HepG2 (cell line): ENCODE data around the gene PEX5L. TPM values are rescaled to one million over a fixed set of nuclear protein-coding genes. Genes with fewer than 3 reads are reported as not detected.

ENCODE experiments used
- ATAC-seq: fragments of 200-7000 bp; cut with Tn5 transposase; 3 replicates; pipeline ENCODE4 v1.9.1; 2020; ENCODE audit warnings: mild to moderate bottlenecking, moderate library complexity
- BruUV-seq: library from RNA; stranded (reverse); fragments of 400-500 nt; replicated peaks from 2 replicates; lab custom pipeline; 2021; lab: Mats Ljungman, UMichigan
- CTCF ChIA-PET: fragments of 300-600 bp; formaldehyde crosslinking; extraction: SDS; loops from one replicate; lab custom pipeline; 2021; ENCODE audit warnings: low total read pairs, inconsistent platforms, low intra/inter-chr PET ratio; lab: Yijun Ruan, JAX
- POLR2A ChIA-PET: fragments of 350-600 bp; sonication (Branson Sonifier 250); formaldehyde crosslinking; loops from one replicate; lab custom pipeline; 2020; ENCODE audit warnings: antibody characterized with exemption, inconsistent platforms; lab: Yijun Ruan, JAX
- DNase-seq: peaks from one replicate; pipeline ENCODE4 v3.0.0-alpha.2; 2015; ENCODE audit warnings: low spot score
- FAIRE-seq: peaks from 3 replicates; lab custom pipeline; 2011; peaks lifted over from hg19 to GRCh38; lab: Jason Lieb, UNC
- H2AFZ ChIP-seq: one replicate; pipeline ENCODE4 v1.6.1; 2011; ENCODE audit warnings: low read length, inconsistent platforms
- H3K27ac ChIP-seq: fragments of 300-600 bp; 3 replicates; pipeline ENCODE4 v1.8.0; 2011; ENCODE audit warnings: mixed run types, mild to moderate bottlenecking, mixed read lengths, low read length, inconsistent platforms; ENCODE audit not compliant: insufficient read depth; ENCODE audit errors: extremely low read length
- H3K27me3 ChIP-seq, 2 experiments: fragments of 200-600 bp in 1 of 2; 2 replicates in 1 of 2; 3 replicates in 1 of 2; pipeline versions ENCODE4 v1.6.0 to v1.8.0; 2011; ENCODE audit warnings: low read length in 2 of 2, mild to moderate bottlenecking in 2 of 2, moderate library complexity in 2 of 2, inconsistent platforms in 1 of 2; ENCODE audit not compliant: insufficient read depth in 2 of 2, control insufficient read depth in 1 of 2
- H3K36me3 ChIP-seq, 2 experiments: fragments of 200-600 bp in 1 of 2; replicated peaks in 1 of 2; 2 replicates in 1 of 2; 3 replicates in 1 of 2; pipeline versions ENCODE4 v1.5.1 to v1.8.0; 2011; ENCODE audit warnings: low read length in 2 of 2, inconsistent platforms in 1 of 2; ENCODE audit not compliant: insufficient read depth in 2 of 2, control insufficient read depth in 1 of 2
- H3K4me1 ChIP-seq: 2 replicates; pipeline ENCODE4 v1.5.1; 2012; ENCODE audit warnings: low read length, inconsistent platforms; ENCODE audit not compliant: insufficient read depth
- H3K4me2 ChIP-seq: 2 replicates; pipeline ENCODE4 v1.6.0; 2011; ENCODE audit warnings: low read depth, low read length, inconsistent platforms
- H3K4me3 ChIP-seq, 3 experiments: fragments of 200-600 bp in 1 of 3; sonication (generic), shearing (Covaris generic) in 1 of 3; replicated peaks in 1 of 3; 2 replicates each; pipeline ENCODE4 v1.5.1; 2011 to 2016; ENCODE audit warnings: low read length in 3 of 3, inconsistent platforms in 2 of 3, low read depth in 2 of 3, mild to moderate bottlenecking in 2 of 3, control low read depth in 1 of 3, mixed read lengths in 1 of 3; ENCODE audit not compliant: insufficient read depth in 1 of 3
- H3K79me2 ChIP-seq: one replicate; pipeline ENCODE4 v1.6.1; 2011; ENCODE audit warnings: low read length, inconsistent platforms; ENCODE audit not compliant: insufficient read depth
- H3K9ac ChIP-seq: 2 replicates; pipeline ENCODE4 v1.6.0; 2011; ENCODE audit warnings: mild to moderate bottlenecking, low read depth, low read length, inconsistent platforms; ENCODE audit not compliant: insufficient read depth
- H3K9me3 ChIP-seq: 2 replicates; pipeline ENCODE4 v1.5.1; 2012; ENCODE audit warnings: mild to moderate bottlenecking, low read length
- H4K20me1 ChIP-seq: 2 replicates; pipeline ENCODE4 v1.6.0; 2011; ENCODE audit warnings: inconsistent platforms, mild to moderate bottlenecking, low read length, moderate library complexity; ENCODE audit not compliant: insufficient read depth
- CBX2 ChIP-seq, 2 experiments: fragments of 200-600 bp in 1 of 2; sonication (generic); formaldehyde crosslinking in 1 of 2; IDR thresholded peaks; 2 replicates each; pipeline versions ENCODE4 v1.7.0 to v1.8.1; 2018 to 2022; ENCODE audit warnings: low read depth in 2 of 2, low read length in 1 of 2, mild to moderate bottlenecking in 1 of 2, missing genetic modification reagents in 1 of 2
- GTF2F1 ChIP-seq: fragments of 150-350 bp; IDR thresholded peaks from 2 replicates; pipeline ENCODE4 v1.6.1; 2014; ENCODE audit warnings: low read length
- KDM6A ChIP-seq: IDR thresholded peaks from 2 replicates; pipeline ENCODE4 v1.6.1; 2016; ENCODE audit warnings: low read depth
- TAF1 ChIP-seq: sonication (generic); formaldehyde crosslinking; IDR thresholded peaks from 2 replicates; pipeline ENCODE4 v1.4.0; 2020; ENCODE audit warnings: missing genetic modification reagents
- ZBED4 ChIP-seq: sonication (generic); formaldehyde crosslinking; IDR thresholded peaks from 2 replicates; pipeline ENCODE4 v1.4.0; 2020; ENCODE audit warnings: missing genetic modification reagents, borderline replicate concordance
- ZBTB14 ChIP-seq: sonication (generic); formaldehyde crosslinking; IDR thresholded peaks from 2 replicates; pipeline ENCODE4 v1.4.0; 2020; ENCODE audit warnings: missing genetic modification reagents
- ZC3H4 ChIP-seq: sonication (generic); formaldehyde crosslinking; IDR thresholded peaks from 2 replicates; pipeline ENCODE4 v1.4.0; 2020; ENCODE audit warnings: missing genetic modification reagents, borderline replicate concordance
- ZNF142 ChIP-seq: sonication (generic); formaldehyde crosslinking; IDR thresholded peaks from 2 replicates; pipeline ENCODE4 v1.4.0; 2020; ENCODE audit warnings: missing genetic modification reagents
- ZNF207 ChIP-seq: fragments of 450-650 bp; IDR thresholded peaks from 2 replicates; pipeline ENCODE4 v1.6.1; 2016; ENCODE audit warnings: antibody characterized with exemption, borderline replicate concordance
- ZNF460 ChIP-seq: sonication (generic); formaldehyde crosslinking; IDR thresholded peaks from 2 replicates; pipeline ENCODE4 v1.5.1; 2020; ENCODE audit warnings: missing genetic modification reagents, mild to moderate bottlenecking, borderline replicate concordance
- ZNF549 ChIP-seq: sonication (generic); formaldehyde crosslinking; IDR thresholded peaks from 2 replicates; pipeline ENCODE4 v1.5.0; 2020; ENCODE audit warnings: missing genetic modification reagents
- ZNF782 ChIP-seq: sonication (generic); formaldehyde crosslinking; IDR thresholded peaks from 2 replicates; pipeline ENCODE4 v1.4.0; 2020; ENCODE audit warnings: missing genetic modification reagents, mild to moderate bottlenecking, borderline replicate concordance
- ZSCAN31 ChIP-seq: sonication (generic); formaldehyde crosslinking; IDR thresholded peaks from 2 replicates; pipeline ENCODE4 v1.5.0; 2020; ENCODE audit warnings: low read depth, mild to moderate bottlenecking, missing genetic modification reagents
- WGBS: methylation state at CpG from one replicate; pipeline ENCODE4 v1.1.6; 2017; ENCODE audit warnings: low lambda C conversion rate; 5-methylcytosine and 5-hydroxymethylcytosine counted together
- in situ Hi-C: cut with HindIII; loops from 2 replicates; pipeline ENCODE4 v1.10.0; 2017; ENCODE audit warnings: low pct_unique_long_range_greater_than_20kb; ENCODE audit not compliant: extremely low pct_ligation_motif_present
- intact Hi-C: fragments of 100-400 bp; cut with micrococcal nuclease; formaldehyde crosslinking; loops from one replicate; pipeline ENCODE4 v1.10.0; 2022; ENCODE audit not compliant: unreplicated experiment
- polyA plus RNA-seq, 8 experiments: library from polyadenylated mRNA; depleted of rRNA in 3 of 8; stranded (reverse) in 7 of 8; unstranded in 1 of 8; fragments of >200 nt; fragmentation: Illumina TruSeq in 4 of 8; extraction: Trizol in 4 of 8; gene quantifications; 2 replicates each; pipeline versions ENCODE4 v1.2.1 to v1.2.3, GENCODE V29; 2011 to 2016; ENCODE audit warnings: low read depth in 4 of 8, missing spikeins in 1 of 8, mixed read lengths in 1 of 8; ENCODE audit not compliant: insufficient read depth in 1 of 8
- total RNA-seq, 5 experiments: library from RNA; depleted of rRNA; stranded (reverse); fragments of >200 nt; fragmentation: Illumina TruSeq; extraction: Trizol; gene quantifications; 2 replicates each; pipeline ENCODE4 v1.2.3, GENCODE V29; 2016; ENCODE audit warnings: low read depth in 1 of 5

PEX5L gene
- total and polyA plus RNA-seq, 2 of the 13 experiments (the other 11 are each of a cell fraction or from before 2014, with no cell fraction given) = not detected

- no peak for TF ChIP-seq ZBED4 (CRISPR knock-in tag)
- no peak for TF ChIP-seq KDM6A (CRISPR knock-in tag)
- TF ChIP-seq GTF2F1 = no peak
Observed at GRCh38 chr3:179921951-179922350, 114.8 kb downstream of the PEX5L start (continued).

- CTCF ChIA-PET = no interaction called here
- TF ChIP-seq ZSCAN31 (CRISPR knock-in tag) = no peak
- TF ChIP-seq CBX2 (IDR thresholded peaks at IDR 0.05; ENCODE audit: low read depth, low read length) = no peak
- TF ChIP-seq CBX2 (CRISPR knock-in tag; IDR thresholded peaks at IDR 0.05; ENCODE audit: low read depth) = no peak
- no peak for TF ChIP-seq ZC3H4 (CRISPR knock-in tag)
- no peak for TF ChIP-seq ZBTB14 (CRISPR knock-in tag)
- TF ChIP-seq ZNF207 = no peak
- no peak for TF ChIP-seq ZNF549 (CRISPR knock-in tag)
- no peak for TF ChIP-seq TAF1 (CRISPR knock-in tag)
- TF ChIP-seq ZNF782 (CRISPR knock-in tag) = no peak
- TF ChIP-seq ZNF142 (CRISPR knock-in tag) = no peak
- no peak for TF ChIP-seq ZNF460
Observed at GRCh38 chr3:179921500-179921899, 115.2 kb downstream of the PEX5L start.

More at GRCh38 chr3:179921500-179921899, 115.2 kb downstream of the PEX5L start:
- FAIRE-seq = no peak
- Histone ChIP-seq H3K9me3 (no peaks in the 10 kb centered on the region), H4K20me1 (no peaks in the 10 kb centered on the region), H3K9ac (no peak overlapping the region), H3K27ac (no peak overlapping the region), H3K4me3 (no peak overlapping the region), H3K4me1 (no peaks in the 10 kb centered on the region), H3K79me2 (no peaks in the 10 kb centered on the region), H3K27me3 (no peaks in the 10 kb centered on the region), H3K4me2 (no peak overlapping the region), H3K36me3 (no peaks in the 10 kb centered on the region), H2AFZ (no peak overlapping the region)
- no peak for ATAC-seq
- 12% methylated on average over 4 of the region's 4 CpGs for WGBS
- intact Hi-C loops = loop anchor here (10.0 kb wide), 1 partner anchor 163 kb away; no protein-coding TSS in a partner anchor
- no TSS peak for BruUV-seq
- POLR2A ChIA-PET = no interaction called here
- in situ Hi-C loops = loop anchor here (10.0 kb wide), 1 partner anchor 673 kb away; no protein-coding TSS in a partner anchor
- DNase-seq = no peak
